Activated CD4-positive, alpha-beta memory T cell treated with anti-CD3 and anti-CD28 coated beads, Interleukin-2, amount 10 ng/mL, durations not matched to agents 7 days and 5 days (primary cell): Measurements from ENCODE around the gene NDUFA8. TPM values are rescaled to one million over a fixed set of nuclear protein-coding genes. Genes with fewer than 3 reads are reported as not detected.

Source experiments
- CTCF ChIA-PET: fragments of 350-600 bp; sonication (Branson Sonifier 250); formaldehyde crosslinking; loops from one replicate; lab custom pipeline; 2021; ENCODE audit warnings: antibody characterized with exemption, inconsistent platforms; lab: Charles Lee
- POLR2A ChIA-PET: fragments of 350-600 bp; sonication (Branson Sonifier 250); formaldehyde crosslinking; loops from one replicate; lab custom pipeline; 2021; ENCODE audit warnings: antibody characterized with exemption; lab: Charles Lee
- DNase-seq: peaks from one replicate; pipeline ENCODE4 v3.0.0-alpha.2; 2020
- H3K27ac Mint-ChIP-seq: one replicate; pipeline ENCODE4 v1.8.0; 2021; ENCODE audit warnings: mild to moderate bottlenecking, mixed read lengths
- H3K27me3 Mint-ChIP-seq: one replicate; pipeline ENCODE4 v1.8.0; 2021; ENCODE audit warnings: mixed read lengths
- H3K36me3 Mint-ChIP-seq: one replicate; pipeline ENCODE4 v1.8.0; 2021; ENCODE audit warnings: low read depth, mixed read lengths
- H3K4me1 Mint-ChIP-seq: one replicate; pipeline ENCODE4 v1.8.0; 2021; ENCODE audit warnings: mixed read lengths
- H3K4me3 Mint-ChIP-seq: one replicate; pipeline ENCODE4 v1.8.0; 2021; ENCODE audit warnings: mild to moderate bottlenecking, mixed read lengths
- H3K9me3 Mint-ChIP-seq: one replicate; pipeline ENCODE4 v1.8.0; 2021; ENCODE audit warnings: mixed read lengths
- total RNA-seq, 2 experiments: library from RNA; stranded (reverse); gene quantifications; one replicate each; pipeline ENCODE4 v1.2.3, GENCODE V29; 2021

Gene NDUFA8
- total RNA-seq, 2 experiments from 2014 or later, result 36.1 to 37.0 TPM

GRCh38 chr9:122130837-122131236, 28.7 kb downstream of the NDUFA8 start:
- H3K27ac Mint-ChIP-seq, result no peak overlapping the region
- H3K27me3 Mint-ChIP-seq, result peaks cover 9% of the 10 kb centered on the region
- POLR2A ChIA-PET, result no interaction called here
- H3K9me3 Mint-ChIP-seq, result no peaks in the 10 kb centered on the region
- no peaks in the 10 kb centered on the region for H3K36me3 Mint-ChIP-seq
- H3K4me1 Mint-ChIP-seq, result peaks cover 8% of the 10 kb centered on the region
- no peak overlapping the region for H3K4me3 Mint-ChIP-seq
- CTCF ChIA-PET, result interaction anchor here (1.3 kb wide), 1 partner anchor 32 kb away, joined by 4 read pairs; no protein-coding TSS in a partner anchor
- DNase-seq, result no peak

- Mint-ChIP-seq H3K27me3 (peaks cover 17% of the 10 kb centered on the region), H3K36me3 (no peaks in the 10 kb centered on the region), H3K27ac (no peak overlapping the region), H3K9me3 (no peaks in the 10 kb centered on the region), H3K4me3 (no peak overlapping the region), H3K4me1 (peaks cover 10% of the 10 kb centered on the region)
- CTCF ChIA-PET, result interaction anchor here (1.0 to 11.7 kb wide), 2 partner anchors 31 to 221 kb away, joined by 6 to 243 read pairs; no protein-coding TSS in a partner anchor
- POLR2A ChIA-PET, result no interaction called here
- no peak for DNase-seq
These were observed 29.6 kb downstream of the NDUFA8 start for GRCh38 chr9:122129969-122130368.

DNA sequence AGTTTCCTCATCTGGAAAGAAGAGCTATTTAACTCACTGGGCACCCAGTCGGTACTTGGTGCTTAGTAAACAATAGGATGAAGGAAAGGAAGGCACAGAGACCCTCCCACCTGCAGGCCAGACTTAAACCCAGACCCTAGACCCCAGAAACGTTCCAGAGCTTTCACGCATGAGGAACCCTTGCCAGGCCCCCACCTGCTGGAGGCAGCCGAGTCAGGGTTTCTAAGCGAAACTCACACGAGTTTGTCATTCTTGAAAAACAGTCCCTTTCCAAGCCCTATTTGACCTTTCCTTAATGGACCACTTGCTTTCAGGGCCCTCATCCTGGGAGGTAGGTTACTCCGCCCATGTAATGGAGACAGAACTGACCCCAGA, 30.6 kb downstream of the NDUFA8 start:
- Mint-ChIP-seq H3K4me3 (no peak overlapping the region), H3K36me3 (no peaks in the 10 kb centered on the region), H3K27ac (no peak overlapping the region), H3K9me3 (no peaks in the 10 kb centered on the region), H3K4me1 (peaks cover 10% of the 10 kb centered on the region), H3K27me3 (peaks cover 25% of the 10 kb centered on the region)
- POLR2A ChIA-PET, result no interaction called here
- CTCF ChIA-PET, result interaction anchor here (1.0 to 11.7 kb wide), 3 partner anchors 16 to 222 kb away, joined by 3 to 243 read pairs (median 6); no protein-coding TSS in a partner anchor
- DNase-seq, result no peak

DNA sequence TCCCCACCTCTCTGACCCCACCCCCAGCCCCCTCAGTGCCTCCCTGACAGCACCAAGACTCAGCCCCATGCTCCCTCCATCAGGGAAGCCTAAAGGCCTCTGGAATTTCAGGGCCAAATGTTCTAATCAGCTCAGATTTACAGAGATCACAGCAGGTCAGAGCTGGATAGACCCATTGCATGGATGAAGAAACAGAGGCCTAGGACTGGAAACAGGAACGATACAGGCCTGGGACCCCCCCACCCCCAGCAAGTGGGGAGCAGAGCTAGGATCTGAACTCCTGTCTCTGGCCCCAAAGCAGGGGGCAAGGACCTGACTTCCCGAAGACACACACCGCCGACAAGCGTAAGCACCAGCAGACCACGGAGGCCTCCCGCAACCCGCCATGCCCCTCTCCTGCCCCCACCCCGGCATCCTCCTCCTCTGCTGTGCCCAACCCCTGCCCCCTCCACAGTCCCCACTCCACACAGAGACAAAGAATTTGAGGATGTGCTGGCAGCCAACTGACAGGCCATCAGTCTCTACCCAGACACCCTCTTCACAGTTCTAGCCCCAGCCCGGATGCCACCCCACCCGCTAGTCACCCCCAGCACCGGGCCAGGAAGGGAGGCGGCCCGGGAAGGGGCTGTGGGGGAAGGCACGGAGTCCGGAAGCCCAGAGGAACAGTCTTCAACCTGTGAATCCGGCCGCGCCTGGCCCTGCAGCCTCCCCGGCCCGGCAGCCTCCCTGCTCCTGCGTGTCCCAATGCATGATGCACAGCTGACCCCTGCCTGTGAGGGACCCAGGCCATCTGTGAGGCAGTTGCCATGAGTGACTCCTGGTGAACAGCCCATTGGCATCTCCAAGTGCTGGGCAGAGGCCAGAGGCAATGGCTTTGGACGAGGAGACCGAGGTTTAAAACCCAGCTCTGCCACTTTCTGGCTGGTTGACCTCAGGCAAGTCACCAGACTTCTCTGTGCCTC, 31.3 kb downstream of the NDUFA8 start:
- Mint-ChIP-seq H3K9me3 (no peaks in the 10 kb centered on the region), H3K36me3 (no peaks in the 10 kb centered on the region), H3K4me1 (peaks cover 10% of the 10 kb centered on the region), H3K4me3 (no peak overlapping the region), H3K27me3 (peaks cover 25% of the 10 kb centered on the region), H3K27ac (no peak overlapping the region)
- ChIA-PET CTCF (interaction anchor here (1.1 to 11.7 kb wide), 3 partner anchors 17 to 222 kb away, joined by 3 to 243 read pairs (median 173); no protein-coding TSS in a partner anchor), POLR2A (no interaction called here)
- no peak for DNase-seq

- Mint-ChIP-seq H3K36me3 (no peaks in the 10 kb centered on the region), H3K4me3 (no peak overlapping the region), H3K27me3 (peaks cover 25% of the 10 kb centered on the region), H3K27ac (no peak overlapping the region), H3K4me1 (peaks cover 10% of the 10 kb centered on the region), H3K9me3 (no peaks in the 10 kb centered on the region)
- CTCF ChIA-PET, result interaction anchor here (9.3 to 11.7 kb wide), 2 partner anchors 29 to 223 kb away, joined by 173 to 243 read pairs; no protein-coding TSS in a partner anchor
- POLR2A ChIA-PET, result no interaction called here
- DNase-seq, result no peak
These were observed 32.2 kb downstream of the NDUFA8 start for GRCh38 chr9:122127396-122127798.

GRCh38 chr9:122126331-122127261, 33.0 kb downstream of the NDUFA8 start:
- H3K27ac Mint-ChIP-seq, result no peak overlapping the region
- no peak for DNase-seq
- H3K9me3 Mint-ChIP-seq, result no peaks in the 10 kb centered on the region
- POLR2A ChIA-PET, result interaction anchor here (1.8 kb wide), 1 partner anchor 224 kb away, joined by 6 read pairs; no protein-coding TSS in a partner anchor
- no peaks in the 10 kb centered on the region for H3K36me3 Mint-ChIP-seq
- peaks cover 25% of the 10 kb centered on the region for H3K27me3 Mint-ChIP-seq
- peak overlapping the region; percentile 8 for H3K4me3 Mint-ChIP-seq
- H3K4me1 Mint-ChIP-seq, result peaks cover 10% of the 10 kb centered on the region
- CTCF ChIA-PET, result interaction anchor here (1.2 to 11.7 kb wide), 9 partner anchors 13 to 682 kb away, joined by 3 to 243 read pairs (median 7); partner anchors contain the start of genes MRRF and RBM18

GRCh38 chr9:122125509-122126330, 33.9 kb downstream of the NDUFA8 start:
- peaks cover 10% of the 10 kb centered on the region for H3K4me1 Mint-ChIP-seq
- no peak overlapping the region for H3K27ac Mint-ChIP-seq
- ChIA-PET CTCF (interaction anchor here (0.6 to 11.7 kb wide), 25 partner anchors 10 to 683 kb away, joined by 3 to 243 read pairs (median 7); partner anchors contain the start of genes MRRF and RBM18), POLR2A (interaction anchor here (1.4 to 1.8 kb wide), 2 partner anchors 26 to 224 kb away, joined by 5 to 6 read pairs; no protein-coding TSS in a partner anchor)
- no peak overlapping the region for H3K4me3 Mint-ChIP-seq
- peaks cover 25% of the 10 kb centered on the region for H3K27me3 Mint-ChIP-seq
- H3K9me3 Mint-ChIP-seq, result no peaks in the 10 kb centered on the region
- H3K36me3 Mint-ChIP-seq, result no peaks in the 10 kb centered on the region
- no peak for DNase-seq

GRCh38 chr9:122125158-122125508, 34.4 kb downstream of the NDUFA8 start:
- CTCF ChIA-PET, result interaction anchor here (0.6 to 11.7 kb wide), 31 partner anchors 10 to 683 kb away, joined by 3 to 243 read pairs (median 6); partner anchors contain the start of genes MRRF and RBM18
- Mint-ChIP-seq H3K4me3 (no peak overlapping the region), H3K27me3 (peaks cover 25% of the 10 kb centered on the region), H3K36me3 (no peaks in the 10 kb centered on the region), H3K4me1 (peaks cover 10% of the 10 kb centered on the region), H3K9me3 (no peaks in the 10 kb centered on the region), H3K27ac (no peak overlapping the region)
- DNase-seq, result peak; percentile 81
- POLR2A ChIA-PET, result interaction anchor here (1.4 to 1.8 kb wide), 2 partner anchors 26 to 225 kb away, joined by 5 to 6 read pairs; no protein-coding TSS in a partner anchor

DNA sequence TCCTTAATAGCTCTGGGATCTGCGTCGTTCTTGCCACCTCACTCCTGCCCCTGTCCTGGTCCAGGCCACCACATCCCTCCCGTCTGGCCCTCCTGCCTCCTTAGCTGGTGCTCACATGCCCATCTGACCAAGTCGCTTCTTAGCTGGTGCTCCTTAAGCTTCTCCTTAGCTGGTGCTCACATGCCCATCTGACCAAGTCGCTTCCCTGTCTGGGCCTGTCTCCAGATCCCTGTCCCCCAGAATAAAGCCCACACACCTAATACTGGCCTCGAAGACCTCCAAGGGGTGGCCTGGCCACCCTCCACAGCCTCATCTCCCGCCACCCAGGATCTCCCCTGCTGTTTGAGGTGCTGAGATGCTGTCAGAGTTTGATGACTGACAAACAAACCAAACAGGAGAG, 35.1 kb downstream of the NDUFA8 start:
- Mint-ChIP-seq H3K27me3 (peaks cover 25% of the 10 kb centered on the region), H3K4me1 (peaks cover 10% of the 10 kb centered on the region), H3K4me3 (no peak overlapping the region), H3K9me3 (no peaks in the 10 kb centered on the region), H3K27ac (no peak overlapping the region), H3K36me3 (no peaks in the 10 kb centered on the region)
- ChIA-PET CTCF (interaction anchor here (0.6 to 11.7 kb wide), 31 partner anchors 9 to 684 kb away, joined by 3 to 243 read pairs (median 6); partner anchors contain the start of genes MRRF and RBM18), POLR2A (interaction anchor here (1.4 to 1.8 kb wide), 2 partner anchors 25 to 226 kb away, joined by 5 to 6 read pairs; no protein-coding TSS in a partner anchor)
- no peak for DNase-seq

DNA sequence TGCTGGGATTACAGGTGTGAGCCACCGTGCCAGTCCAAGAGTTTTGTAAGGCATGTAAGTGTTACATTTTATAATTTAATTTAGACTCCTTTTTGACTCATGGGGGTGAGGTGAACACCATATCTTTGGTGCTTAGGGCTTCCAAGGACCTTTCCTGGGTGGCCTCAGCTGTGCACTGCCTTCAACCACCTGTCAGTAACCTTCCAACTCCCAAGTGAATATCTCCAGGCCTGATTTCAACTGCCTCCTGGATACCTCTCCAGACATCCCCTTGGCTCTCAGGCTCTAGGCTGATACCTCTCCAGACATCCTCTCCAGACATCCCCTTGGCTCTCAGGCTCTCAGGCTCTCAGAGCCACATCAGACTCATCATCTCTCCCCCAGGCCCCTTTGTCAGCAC, 35.5 kb downstream of the NDUFA8 start:
- Mint-ChIP-seq H3K27ac (no peak overlapping the region), H3K4me3 (no peak overlapping the region), H3K36me3 (no peaks in the 10 kb centered on the region), H3K4me1 (peaks cover 10% of the 10 kb centered on the region), H3K9me3 (no peaks in the 10 kb centered on the region), H3K27me3 (peaks cover 25% of the 10 kb centered on the region)
- ChIA-PET POLR2A (interaction anchor here (1.4 kb wide), 1 partner anchor 25 kb away, joined by 5 read pairs; no protein-coding TSS in a partner anchor), CTCF (interaction anchor here (0.9 to 11.7 kb wide), 19 partner anchors 9 to 684 kb away, joined by 3 to 243 read pairs (median 5); partner anchors contain the start of genes MRRF and RBM18)
- no peak for DNase-seq
